ENCODE measurements around the gene LAMC1. TPM values are rescaled to one million over a fixed set of nuclear protein-coding genes. Genes with fewer than 3 reads are reported as not detected.
"Not testable (repeated sequence)": the region's sequence is repeated elsewhere in the genome, so short reads cannot be mapped to it uniquely, and the experiment has no call there.

LAMC1 gene
- total RNA-seq, 2 donors from 2014 or later: 0.84 TPM; not detected in 1

GRCh38 chr1:183070923-183071618 is 47.9 kb downstream of the LAMC1 start:
- Mint-ChIP-seq H3K4me1 (no peaks in the 10 kb centered on the region), H3K27me3 (peaks cover 5% of the 10 kb centered on the region), H3K36me3 (ENCODE audit: low read depth) (no peaks in the 10 kb centered on the region), H3K27ac (no peak overlapping the region), H3K4me3 (no peak overlapping the region), H3K9me3 (no peaks in the 10 kb centered on the region)
- ATAC-seq (replicated peaks): no peak

GRCh38 chr1:183072595-183072994 is 49.4 kb downstream of the LAMC1 start:
- not testable (repeated sequence) for ATAC-seq (replicated peaks); H3K9me3 Mint-ChIP-seq; H3K4me1 Mint-ChIP-seq; H3K36me3 Mint-ChIP-seq (ENCODE audit: low read depth); H3K27me3 Mint-ChIP-seq; H3K4me3 Mint-ChIP-seq; H3K27ac Mint-ChIP-seq

GRCh38 chr1:183073320-183073719 is 50.1 kb downstream of the LAMC1 start:
- no peak overlapping the region for H3K27ac Mint-ChIP-seq
- no peaks in the 10 kb centered on the region for H3K9me3 Mint-ChIP-seq
- H3K36me3 Mint-ChIP-seq (ENCODE audit: low read depth): no peaks in the 10 kb centered on the region
- H3K27me3 Mint-ChIP-seq: peaks cover 5% of the 10 kb centered on the region
- ATAC-seq (replicated peaks): no peak
- H3K4me3 Mint-ChIP-seq: no peak overlapping the region
- no peaks in the 10 kb centered on the region for H3K4me1 Mint-ChIP-seq

GRCh38 chr1:183074215-183074614 is 51.0 kb downstream of the LAMC1 start:
- Mint-ChIP-seq H3K36me3 (ENCODE audit: low read depth) (no peaks in the 10 kb centered on the region), H3K27ac (no peak overlapping the region), H3K4me1 (no peaks in the 10 kb centered on the region), H3K4me3 (no peak overlapping the region), H3K27me3 (peaks cover 5% of the 10 kb centered on the region), H3K9me3 (no peaks in the 10 kb centered on the region)
- no peak for ATAC-seq (replicated peaks)

GRCh38 chr1:183075861-183076260 is 52.6 kb downstream of the LAMC1 start:
- H3K9me3 Mint-ChIP-seq: no peaks in the 10 kb centered on the region
- H3K27me3 Mint-ChIP-seq: peaks cover 9% of the 10 kb centered on the region
- H3K27ac Mint-ChIP-seq: no peak overlapping the region
- no peaks in the 10 kb centered on the region for H3K4me1 Mint-ChIP-seq
- ATAC-seq (replicated peaks): no peak
- H3K36me3 Mint-ChIP-seq (ENCODE audit: low read depth): no peaks in the 10 kb centered on the region
- no peak overlapping the region for H3K4me3 Mint-ChIP-seq

GRCh38 chr1:183077097-183077496 is 53.9 kb downstream of the LAMC1 start:
- Mint-ChIP-seq H3K4me3 (no peak overlapping the region), H3K27me3 (peaks cover 13% of the 10 kb centered on the region), H3K9me3 (no peaks in the 10 kb centered on the region), H3K36me3 (ENCODE audit: low read depth) (no peaks in the 10 kb centered on the region), H3K27ac (no peak overlapping the region), H3K4me1 (no peaks in the 10 kb centered on the region)
- ATAC-seq (replicated peaks): no peak

GRCh38 chr1:183079712-183080388 is 56.6 kb downstream of the LAMC1 start:
- Mint-ChIP-seq H3K4me3 (no peak overlapping the region), H3K4me1 (no peaks in the 10 kb centered on the region), H3K9me3 (no peaks in the 10 kb centered on the region), H3K36me3 (ENCODE audit: low read depth) (no peaks in the 10 kb centered on the region), H3K27me3 (peaks cover 12% of the 10 kb centered on the region), H3K27ac (no peak overlapping the region)
- ATAC-seq (replicated peaks): no peak

- peaks cover 12% of the 10 kb centered on the region for H3K27me3 Mint-ChIP-seq
- no peak overlapping the region for H3K27ac Mint-ChIP-seq
- no peak overlapping the region for H3K4me3 Mint-ChIP-seq
- ATAC-seq (replicated peaks): no peak
- no peaks in the 10 kb centered on the region for H3K9me3 Mint-ChIP-seq
- no peaks in the 10 kb centered on the region for H3K36me3 Mint-ChIP-seq (ENCODE audit: low read depth)
- H3K4me1 Mint-ChIP-seq: no peaks in the 10 kb centered on the region
Measured at GRCh38 chr1:183080406-183080805, 57.2 kb downstream of the LAMC1 start.

- Mint-ChIP-seq H3K27ac (no peak overlapping the region), H3K4me1 (no peaks in the 10 kb centered on the region), H3K36me3 (ENCODE audit: low read depth) (no peaks in the 10 kb centered on the region), H3K27me3 (peaks cover 15% of the 10 kb centered on the region), H3K9me3 (no peaks in the 10 kb centered on the region), H3K4me3 (no peak overlapping the region)
- no peak for ATAC-seq (replicated peaks)
Measured at GRCh38 chr1:183081402-183082120, 58.3 kb downstream of the LAMC1 start.

- Mint-ChIP-seq H3K27ac (no peak overlapping the region), H3K9me3 (no peaks in the 10 kb centered on the region), H3K4me1 (no peaks in the 10 kb centered on the region), H3K4me3 (no peak overlapping the region), H3K27me3 (peaks cover 15% of the 10 kb centered on the region), H3K36me3 (ENCODE audit: low read depth) (no peaks in the 10 kb centered on the region)
- ATAC-seq (replicated peaks): no peak
Measured at GRCh38 chr1:183082650-183083049, 59.4 kb downstream of the LAMC1 start.

- Mint-ChIP-seq H3K36me3 (ENCODE audit: low read depth) (no peaks in the 10 kb centered on the region), H3K4me3 (no peak overlapping the region), H3K9me3 (no peaks in the 10 kb centered on the region)
Measured at GRCh38 chr1:183087001-183087400, 63.8 kb downstream of the LAMC1 start.

GRCh38 chr1:183089025-183089639 is 65.9 kb downstream of the LAMC1 start:
- H3K27ac Mint-ChIP-seq: no peak overlapping the region
- no peaks in the 10 kb centered on the region for H3K36me3 Mint-ChIP-seq (ENCODE audit: low read depth)
- H3K4me3 Mint-ChIP-seq: no peak overlapping the region
- H3K4me1 Mint-ChIP-seq: no peaks in the 10 kb centered on the region
- no peak for ATAC-seq (replicated peaks)
- peaks cover 24% of the 10 kb centered on the region for H3K27me3 Mint-ChIP-seq
- H3K9me3 Mint-ChIP-seq: no peaks in the 10 kb centered on the region

More at GRCh38 chr1:183087001-183087400, 63.8 kb downstream of the LAMC1 start:
- ATAC-seq (replicated peaks): no peak
- Mint-ChIP-seq H3K4me1 (no peaks in the 10 kb centered on the region), H3K27ac (no peak overlapping the region), H3K27me3 (peaks cover 14% of the 10 kb centered on the region)

GRCh38 chr1:183090391-183091006 is 67.3 kb downstream of the LAMC1 start:
- H3K27me3 Mint-ChIP-seq: peaks cover 27% of the 10 kb centered on the region
- no peak for ATAC-seq (replicated peaks)
- H3K36me3 Mint-ChIP-seq (ENCODE audit: low read depth): no peaks in the 10 kb centered on the region
- H3K9me3 Mint-ChIP-seq: no peaks in the 10 kb centered on the region
- no peaks in the 10 kb centered on the region for H3K4me1 Mint-ChIP-seq
- H3K4me3 Mint-ChIP-seq: no peak overlapping the region
- H3K27ac Mint-ChIP-seq: no peak overlapping the region

GRCh38 chr1:183091181-183091580 is 68.0 kb downstream of the LAMC1 start:
- H3K36me3 Mint-ChIP-seq (ENCODE audit: low read depth): no peaks in the 10 kb centered on the region
- H3K27me3 Mint-ChIP-seq: peaks cover 23% of the 10 kb centered on the region
- no peak overlapping the region for H3K4me3 Mint-ChIP-seq
- H3K4me1 Mint-ChIP-seq: no peaks in the 10 kb centered on the region
- ATAC-seq (replicated peaks): no peak
- H3K9me3 Mint-ChIP-seq: no peaks in the 10 kb centered on the region
- H3K27ac Mint-ChIP-seq: no peak overlapping the region

Data from activated T-helper 17 cell treated with anti-CD3 and anti-CD28 coated beads, Interleukin-2, amount 50 U/mL, for 72 hours (primary cell).